HG03575 (cell line): Measurements from ENCODE around the gene DIP2A.

Source experiments
- ATAC-seq: cut with Tn5 transposase; IDR thresholded peaks from one replicate; pipeline ENCODE4 v1.9.1; 2021; ENCODE audit not compliant: unreplicated experiment, insufficient number of reproducible peaks, low FRiP score; ENCODE audit errors: extremely low read depth

The DIP2A gene

GRCh38 chr21:46472246-46472645 lies 13.6 kb downstream of the DIP2A start:
- ATAC-seq, result no peak

- no peak for ATAC-seq
Observed at GRCh38 chr21:46474382-46474781, 15.7 kb downstream of the DIP2A start.

- no peak for ATAC-seq
Observed at GRCh38 chr21:46475296-46475695, 16.6 kb downstream of the DIP2A start.

- ATAC-seq, result no peak
Observed at GRCh38 chr21:46477765-46478164, 19.1 kb downstream of the DIP2A start.

GRCh38 chr21:46478910-46479309 lies 20.2 kb downstream of the DIP2A start:
- ATAC-seq, result no peak

- ATAC-seq, result no peak
Observed at GRCh38 chr21:46480466-46480865, 21.8 kb downstream of the DIP2A start.

- no peak for ATAC-seq
Observed at GRCh38 chr21:46482225-46482845, 23.6 kb downstream of the DIP2A start.

GRCh38 chr21:46482846-46483231 lies 24.1 kb downstream of the DIP2A start:
- no peak for ATAC-seq

- no peak for ATAC-seq
Observed at GRCh38 chr21:46483300-46484295, 24.9 kb downstream of the DIP2A start.

GRCh38 chr21:46486481-46487126 lies 27.9 kb downstream of the DIP2A start:
- no peak for ATAC-seq

- no peak for ATAC-seq
Observed at GRCh38 chr21:46489162-46489663, 30.5 kb downstream of the DIP2A start.

GRCh38 chr21:46489800-46490199 lies 31.1 kb downstream of the DIP2A start:
- ATAC-seq, result no peak

GRCh38 chr21:46491553-46491952 lies 32.9 kb downstream of the DIP2A start:
- ATAC-seq, result no peak

GRCh38 chr21:46492851-46493250 lies 34.2 kb downstream of the DIP2A start:
- ATAC-seq, result no peak

- no peak for ATAC-seq
Observed at GRCh38 chr21:46493828-46494227, 35.1 kb downstream of the DIP2A start.

GRCh38 chr21:46498335-46499050 lies 39.8 kb downstream of the DIP2A start:
- ATAC-seq, result no peak

GRCh38 chr21:46500224-46500861 lies 41.7 kb downstream of the DIP2A start:
- no peak for ATAC-seq

- no peak for ATAC-seq
Observed at GRCh38 chr21:46503922-46504550, 45.3 kb downstream of the DIP2A start.
